ENCODE results near the gene COL25A1. TPM values are rescaled to one million over a fixed set of nuclear protein-coding genes. Genes with fewer than 3 reads are reported as not detected.

Gene COL25A1
- total and polyA plus RNA-seq, 2 donors (not counting 3 experiments of a cell fraction or from before 2014, with no cell fraction given) = 0.21 to 3.5 TPM

- H3K27me3 ChIP-seq (ENCODE audit: control insufficient read depth in 2 of 2, insufficient read depth in 2 of 2, low read length in 2 of 2) = no peaks in the 10 kb centered on the region
- CTCF ChIA-PET = interaction anchor here (1.3 kb wide), 1 partner anchor 17 kb away, joined by 3 read pairs; no protein-coding TSS in a partner anchor
- intact Hi-C loops (cut with micrococcal nuclease) = no loop called here
- FAIRE-seq (no peak), DNase-seq (ENCODE audit: low read depth, low spot score) (no peak)
- no peaks in the 10 kb centered on the region for H3K79me2 ChIP-seq (ENCODE audit: control insufficient read depth, insufficient read depth, low read length)
- BruUV-seq (replicated peaks) = no TSS peak
- H3K9me1 ChIP-seq (replicated peaks; ENCODE audit: control insufficient read depth, extremely low read depth, insufficient read depth, low read length) = no peaks in the 10 kb centered on the region
- POLR2A ChIA-PET = no interaction called here
- H3K9me3 ChIP-seq (replicated peaks; ENCODE audit: control insufficient read depth, insufficient read depth, low read length) = no peaks in the 10 kb centered on the region
- H3K4me3 ChIP-seq (replicated peaks in 1 of 3; ENCODE audit: insufficient read depth in 1 of 3, low read depth in 1 of 3, low read length in 3 of 3) = no peak overlapping the region
- no peak overlapping the region for H3K9ac ChIP-seq (replicated peaks; ENCODE audit: extremely low read depth, insufficient read depth, low read length)
- H3K27ac ChIP-seq (ENCODE audit: insufficient read depth, low read depth, low read length) = no peak overlapping the region
- H3K4me2 ChIP-seq (ENCODE audit: insufficient read depth, low read length) = no peak overlapping the region
- no peak for TF ChIP-seq MYC (IDR thresholded peaks at IDR 0.05; ENCODE audit: low read depth, low read length)
- TF ChIP-seq GATA2 (IDR thresholded peaks at IDR 0.05; ENCODE audit: insufficient read depth, insufficient read length, low read depth, low read length) = no peak
- TF ChIP-seq JUN (IDR thresholded peaks at IDR 0.05; ENCODE audit: borderline replicate concordance, insufficient read depth, insufficient read length, low read depth) = no peak
- TF ChIP-seq CTCF (IDR thresholded peaks at IDR 0.05; ENCODE audit: extremely low read depth in 1 of 2, insufficient read depth in 1 of 2, low read depth in 1 of 2, low read length in 2 of 2) = no peak
- TF ChIP-seq FOS (IDR thresholded peaks at IDR 0.05; ENCODE audit: borderline replicate concordance, insufficient read depth, low read length) = no peak
- no peak for TF ChIP-seq MAX (IDR thresholded peaks at IDR 0.05; ENCODE audit: insufficient read depth, insufficient read length)
- TF ChIP-seq POLR2AphosphoS5 (IDR thresholded peaks at IDR 0.05; ENCODE audit: insufficient read depth, low read depth, low read length) = no peak
- no peak for TF ChIP-seq EZH2 (IDR thresholded peaks at IDR 0.05; ENCODE audit: borderline replicate concordance, low read depth, low read length, severe bottlenecking)
- no peak for TF ChIP-seq POLR2A (IDR thresholded peaks at IDR 0.05; ENCODE audit: low read depth, low read length)
- no peak overlapping the region for H2AFZ ChIP-seq (ENCODE audit: low read depth, low read length)
- no peaks in the 10 kb centered on the region for H3K36me3 ChIP-seq (ENCODE audit: control insufficient read depth in 2 of 2, extremely low read depth in 1 of 2, insufficient read depth in 2 of 2, low read length in 2 of 2)
- H3K4me1 ChIP-seq (ENCODE audit: control insufficient read depth, extremely low read depth, insufficient read depth, low read length) = peaks cover 13% of the 10 kb centered on the region
- dilution Hi-C loops (cut with MboI; ENCODE audit: extremely low pct_ligation_motif_present, low sequenced_read_pairs) = no loop called here
- H4K20me1 ChIP-seq (replicated peaks; ENCODE audit: control insufficient read depth, extremely low read depth, insufficient read depth, low read length) = no peaks in the 10 kb centered on the region
Observed at GRCh38 chr4:109043286-109043685, 259.2 kb downstream of the COL25A1 start.
